ENCODE data around the gene WDR91. TPM values are rescaled to one million over a fixed set of nuclear protein-coding genes. Genes with fewer than 3 reads are reported as not detected.

The WDR91 gene
- total and polyA plus RNA-seq, 3 experiments from 2014 or later: 5.7 to 27.7 (median 25.1) TPM

DNA sequence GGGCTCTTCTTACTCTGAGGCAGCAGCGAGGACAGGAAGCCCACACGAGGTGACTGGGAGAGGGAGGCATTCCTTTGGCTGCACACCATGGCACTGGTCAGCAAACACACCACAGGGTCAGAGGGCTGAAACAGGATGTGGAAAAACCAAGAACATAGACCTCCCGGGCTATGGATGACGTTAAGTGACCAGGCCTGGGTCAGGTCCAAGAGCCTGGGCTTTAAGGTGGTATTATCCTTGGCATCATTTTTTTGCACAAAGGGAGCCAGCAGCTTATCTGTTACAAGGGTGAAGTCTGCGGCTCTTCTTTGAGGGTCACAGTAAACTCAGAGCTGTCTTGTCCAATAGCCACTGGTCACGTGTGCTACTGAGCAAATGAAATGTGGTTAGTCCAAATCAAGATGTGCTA, 7.0 kb downstream of the WDR91 start:
- H3K36me3 Mint-ChIP-seq: peaks cover 4 to 76% (median 23%) of the 10 kb centered on the region in 3 donors
- POLR2A ChIA-PET: no interaction called here

DNA sequence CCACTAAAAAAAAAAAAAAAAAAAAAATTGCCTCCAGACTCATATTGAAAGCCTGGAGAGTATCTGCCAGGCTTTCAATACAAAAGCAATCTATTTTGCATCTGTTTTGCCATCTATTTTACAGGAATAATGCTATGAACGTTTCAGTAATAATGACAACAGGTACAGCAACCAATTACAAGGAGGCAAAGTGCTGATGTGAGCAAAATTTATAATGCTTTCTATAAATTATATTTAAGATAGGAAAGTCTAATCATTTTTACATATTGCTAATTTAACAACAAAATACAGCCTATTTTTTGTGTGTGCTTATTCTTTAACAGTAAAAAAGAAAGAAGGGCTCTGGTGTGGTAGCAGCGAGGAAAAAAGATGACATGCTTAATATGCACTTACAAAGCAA, 10.0 kb downstream of the WDR91 start:
- peaks cover 33% of the 10 kb centered on the region for H3K36me3 ChIP-seq (ENCODE audit: insufficient read depth, low read length)
- DNase-seq: no peak
- ChIA-PET CTCF (interaction anchor here (1.3 kb wide), 1 partner anchor 10 kb away, joined by 4 read pairs; the partner anchor contains the start of gene WDR91), POLR2A (no interaction called here)
- no peaks in the 10 kb centered on the region for H3K27me3 ChIP-seq (ENCODE audit: insufficient read depth, low read length, poor library complexity, severe bottlenecking)
- H3K4me1 ChIP-seq (ENCODE audit: insufficient read depth, low read length): no peaks in the 10 kb centered on the region
- Mint-ChIP-seq H3K9me3 (no peaks in the 10 kb centered on the region), H3K4me3 (no peak overlapping the region), H3K4me1 (peaks cover 12 to 41% (median 19%) of the 10 kb centered on the region in 3 donors), H3K27ac (no peak overlapping the region), H3K36me3 (peaks cover 4 to 91% (median 27%) of the 10 kb centered on the region in 3 donors), H3K27me3 (no peaks in the 10 kb centered on the region)
- H3K27ac ChIP-seq (ENCODE audit: low read depth, low read length): no peak overlapping the region
- no peak overlapping the region for H3K4me3 ChIP-seq (ENCODE audit: low read length)
- no peaks in the 10 kb centered on the region for H3K9me3 ChIP-seq (ENCODE audit: low read length)

More for the DNA sequence above, 7.0 kb downstream of the WDR91 start:
- Mint-ChIP-seq H3K4me3 (no peak overlapping the region), H3K9me3 (no peaks in the 10 kb centered on the region), H3K27me3 (no peaks in the 10 kb centered on the region), H3K4me1 (peaks cover 25 to 66% (median 40%) of the 10 kb centered on the region in 3 donors), H3K27ac (no peak overlapping the region)
- H3K27ac ChIP-seq (ENCODE audit: low read depth, low read length): no peak overlapping the region
- peaks cover 27% of the 10 kb centered on the region for H3K36me3 ChIP-seq (ENCODE audit: insufficient read depth, low read length)
- H3K27me3 ChIP-seq (ENCODE audit: insufficient read depth, low read length, poor library complexity, severe bottlenecking): no peaks in the 10 kb centered on the region
- H3K9me3 ChIP-seq (ENCODE audit: low read length): no peaks in the 10 kb centered on the region
- CTCF ChIA-PET: no interaction called here
- H3K4me3 ChIP-seq (ENCODE audit: low read length): no peak overlapping the region
- peaks cover 9% of the 10 kb centered on the region for H3K4me1 ChIP-seq (ENCODE audit: insufficient read depth, low read length)
- DNase-seq: no peak

DNA sequence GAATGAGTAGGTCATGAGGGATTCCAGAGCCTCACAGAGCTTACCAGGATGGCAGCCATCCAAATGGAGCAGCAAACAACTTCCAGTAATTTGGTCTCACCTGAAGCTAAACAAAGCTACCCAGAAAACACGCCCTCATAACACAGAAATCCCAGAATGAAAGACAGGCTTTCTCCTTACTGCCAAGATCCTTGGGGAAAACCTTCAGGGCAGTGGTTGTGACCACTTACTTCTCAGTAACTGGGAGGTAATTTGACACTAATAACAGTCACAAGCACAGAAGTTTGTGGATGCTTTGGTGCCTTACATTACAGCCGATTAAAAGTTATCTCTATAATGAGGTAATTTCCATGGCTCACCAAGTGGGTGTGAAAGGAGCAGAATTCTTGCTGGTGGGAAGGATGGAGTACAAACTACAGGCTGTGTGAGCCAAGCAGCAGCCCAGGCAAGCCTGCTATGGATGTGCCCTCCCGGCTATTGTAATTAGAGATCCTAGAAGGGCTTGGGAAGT, 10.4 kb downstream of the WDR91 start:
- Histone ChIP-seq H3K27ac (ENCODE audit: low read depth, low read length) (no peak overlapping the region), H3K27me3 (ENCODE audit: insufficient read depth, low read length, poor library complexity, severe bottlenecking) (no peaks in the 10 kb centered on the region), H3K4me3 (ENCODE audit: low read length) (no peak overlapping the region), H3K4me1 (ENCODE audit: insufficient read depth, low read length) (no peaks in the 10 kb centered on the region), H3K36me3 (ENCODE audit: insufficient read depth, low read length) (peaks cover 33% of the 10 kb centered on the region), H3K9me3 (ENCODE audit: low read length) (no peaks in the 10 kb centered on the region)
- Mint-ChIP-seq H3K27me3 (no peaks in the 10 kb centered on the region), H3K36me3 (peaks cover 4 to 91% (median 25%) of the 10 kb centered on the region in 3 donors), H3K4me1 (peaks cover 12 to 40% (median 19%) of the 10 kb centered on the region in 3 donors), H3K4me3 (no peak overlapping the region), H3K27ac (peak overlapping the region in 1 of 8 donors; percentile 65), H3K9me3 (no peaks in the 10 kb centered on the region)
- POLR2A ChIA-PET: no interaction called here
- DNase-seq: no peak
- CTCF ChIA-PET: interaction anchor here (1.3 kb wide), 1 partner anchor 10 kb away, joined by 4 read pairs; the partner anchor contains the start of gene WDR91

DNA sequence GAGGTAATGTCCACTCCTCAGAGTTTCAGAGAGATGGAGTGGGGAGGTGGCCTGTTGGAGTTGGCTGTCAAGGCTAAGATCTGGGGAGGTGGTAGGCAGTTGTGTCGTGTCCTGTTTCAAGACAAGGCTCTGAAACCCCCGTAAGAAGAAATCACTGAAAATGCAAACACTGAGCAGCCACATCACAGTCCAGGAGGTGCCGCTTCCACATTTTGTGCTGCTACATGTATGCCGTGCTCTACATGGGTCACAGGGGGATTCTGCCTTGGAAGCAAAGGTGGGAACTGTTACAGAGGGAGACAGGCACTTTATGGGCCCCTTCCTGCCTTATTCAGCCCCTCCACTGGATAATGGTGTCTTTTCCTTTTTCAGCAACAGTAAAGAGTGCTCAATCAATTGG, 11.9 kb downstream of the WDR91 start:
- H3K36me3 ChIP-seq (ENCODE audit: insufficient read depth, low read length): peaks cover 35% of the 10 kb centered on the region
- POLR2A ChIA-PET: no interaction called here
- H3K27ac Mint-ChIP-seq: no peak overlapping the region

DNA sequence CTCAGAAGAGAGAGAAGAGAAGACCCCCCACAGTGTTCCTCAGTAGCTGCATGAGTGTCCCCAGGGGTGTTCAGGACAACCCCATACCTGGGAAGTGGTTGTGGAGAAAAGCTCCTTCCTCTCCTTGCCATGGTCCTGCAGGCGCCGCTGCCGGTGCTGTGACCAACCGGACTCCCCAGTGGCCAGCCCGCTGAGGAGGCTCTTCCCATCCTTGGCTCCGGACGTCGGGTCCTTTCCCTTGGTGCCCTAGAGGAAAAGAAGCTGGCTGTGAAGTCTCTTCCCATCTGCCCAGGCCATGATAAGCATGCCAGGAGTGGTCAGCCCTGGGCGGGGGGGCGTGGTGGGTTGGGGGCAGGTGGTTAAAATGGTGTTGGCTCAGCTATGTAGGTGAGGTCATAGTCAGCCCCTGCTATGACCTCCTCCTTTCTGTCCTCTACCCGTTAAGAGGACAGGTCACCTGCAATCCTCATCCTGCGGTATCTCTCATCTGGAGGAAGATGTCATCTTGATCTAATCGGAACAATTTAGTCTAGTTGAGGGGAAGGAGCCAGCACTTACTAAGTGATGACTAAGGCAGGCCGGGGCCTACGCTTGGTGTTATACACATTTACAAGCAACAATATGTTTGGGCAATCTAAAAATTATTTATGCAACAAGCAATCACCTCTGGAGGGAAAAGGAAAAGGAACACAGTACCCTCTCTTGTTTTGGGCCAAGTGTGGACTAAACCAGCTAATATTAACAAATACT, 13.2 kb downstream of the WDR91 start:
- Mint-ChIP-seq H3K27ac (no peak overlapping the region), H3K27me3 (no peaks in the 10 kb centered on the region), H3K4me1 (peaks cover 5 to 24% (median 13%) of the 10 kb centered on the region in 3 donors), H3K36me3 (peaks cover 8 to 95% (median 30%) of the 10 kb centered on the region in 3 donors), H3K9me3 (no peaks in the 10 kb centered on the region), H3K4me3 (no peak overlapping the region)
- CTCF ChIA-PET: interaction anchor here (0.9 to 1.2 kb wide), 2 partner anchors 10 to 13 kb away, joined by 3 read pairs; partner anchors contain the start of gene WDR91
- POLR2A ChIA-PET: interaction anchor here (0.7 kb wide), 1 partner anchor 10 kb away, joined by 3 read pairs; no protein-coding TSS in a partner anchor
- no peak overlapping the region for H3K27ac ChIP-seq (ENCODE audit: low read depth, low read length)
- no peaks in the 10 kb centered on the region for H3K4me1 ChIP-seq (ENCODE audit: insufficient read depth, low read length)
- H3K9me3 ChIP-seq (ENCODE audit: low read length): no peaks in the 10 kb centered on the region
- no peak overlapping the region for H3K4me3 ChIP-seq (ENCODE audit: low read length)
- DNase-seq: no peak
- no peaks in the 10 kb centered on the region for H3K27me3 ChIP-seq (ENCODE audit: insufficient read depth, low read length, poor library complexity, severe bottlenecking)
- H3K36me3 ChIP-seq (ENCODE audit: insufficient read depth, low read length): peaks cover 22% of the 10 kb centered on the region

More for the DNA sequence above, 11.9 kb downstream of the WDR91 start:
- Mint-ChIP-seq H3K27me3 (no peaks in the 10 kb centered on the region), H3K4me3 (no peak overlapping the region), H3K4me1 (peaks cover 11 to 32% (median 19%) of the 10 kb centered on the region in 3 donors), H3K36me3 (peaks cover 4 to 94% (median 25%) of the 10 kb centered on the region in 3 donors), H3K9me3 (no peaks in the 10 kb centered on the region)
- H3K27ac ChIP-seq (ENCODE audit: low read depth, low read length): no peak overlapping the region
- no peaks in the 10 kb centered on the region for H3K9me3 ChIP-seq (ENCODE audit: low read length)
- no peak overlapping the region for H3K4me3 ChIP-seq (ENCODE audit: low read length)
- no peaks in the 10 kb centered on the region for H3K4me1 ChIP-seq (ENCODE audit: insufficient read depth, low read length)
- DNase-seq: no peak
- CTCF ChIA-PET: no interaction called here
- no peaks in the 10 kb centered on the region for H3K27me3 ChIP-seq (ENCODE audit: insufficient read depth, low read length, poor library complexity, severe bottlenecking)

DNA sequence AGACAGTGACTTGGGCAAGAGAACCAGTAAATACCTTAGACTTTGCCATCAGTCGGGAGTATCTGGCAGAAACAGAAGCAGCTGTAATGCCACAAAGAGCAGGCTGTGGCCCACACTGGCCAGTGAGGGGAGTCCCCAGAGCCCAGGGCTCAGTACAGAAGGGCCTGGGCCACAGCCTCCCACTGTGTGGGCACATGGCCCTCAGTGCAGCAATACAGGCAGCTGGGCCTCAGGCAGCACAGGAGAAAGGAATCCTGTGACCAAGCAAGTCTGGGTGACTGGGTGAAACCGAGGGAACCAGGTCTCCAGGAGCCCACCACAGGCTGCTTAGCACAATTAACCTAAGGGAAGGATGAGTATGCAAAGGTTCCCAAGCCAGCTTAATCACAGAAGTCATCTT, 14.0 kb downstream of the WDR91 start:
- CTCF ChIA-PET: no interaction called here
- no peaks in the 10 kb centered on the region for H3K9me3 ChIP-seq (ENCODE audit: low read length)
- H3K4me1 ChIP-seq (ENCODE audit: insufficient read depth, low read length): no peaks in the 10 kb centered on the region
- H3K4me1 Mint-ChIP-seq: peaks cover 3 to 17% (median 7%) of the 10 kb centered on the region in 3 donors
- H3K27me3 Mint-ChIP-seq: no peaks in the 10 kb centered on the region
- no peak overlapping the region for H3K4me3 ChIP-seq (ENCODE audit: low read length)
- no peak for DNase-seq
- no peaks in the 10 kb centered on the region for H3K27me3 ChIP-seq (ENCODE audit: insufficient read depth, low read length, poor library complexity, severe bottlenecking)
- no peak overlapping the region for H3K4me3 Mint-ChIP-seq
- no peak overlapping the region for H3K27ac Mint-ChIP-seq
- POLR2A ChIA-PET: no interaction called here
- H3K9me3 Mint-ChIP-seq: no peaks in the 10 kb centered on the region
- peaks cover 22% of the 10 kb centered on the region for H3K36me3 ChIP-seq (ENCODE audit: insufficient read depth, low read length)
- no peak overlapping the region for H3K27ac ChIP-seq (ENCODE audit: low read depth, low read length)
- peaks cover 8 to 95% (median 31%) of the 10 kb centered on the region in 3 donors for H3K36me3 Mint-ChIP-seq

DNA sequence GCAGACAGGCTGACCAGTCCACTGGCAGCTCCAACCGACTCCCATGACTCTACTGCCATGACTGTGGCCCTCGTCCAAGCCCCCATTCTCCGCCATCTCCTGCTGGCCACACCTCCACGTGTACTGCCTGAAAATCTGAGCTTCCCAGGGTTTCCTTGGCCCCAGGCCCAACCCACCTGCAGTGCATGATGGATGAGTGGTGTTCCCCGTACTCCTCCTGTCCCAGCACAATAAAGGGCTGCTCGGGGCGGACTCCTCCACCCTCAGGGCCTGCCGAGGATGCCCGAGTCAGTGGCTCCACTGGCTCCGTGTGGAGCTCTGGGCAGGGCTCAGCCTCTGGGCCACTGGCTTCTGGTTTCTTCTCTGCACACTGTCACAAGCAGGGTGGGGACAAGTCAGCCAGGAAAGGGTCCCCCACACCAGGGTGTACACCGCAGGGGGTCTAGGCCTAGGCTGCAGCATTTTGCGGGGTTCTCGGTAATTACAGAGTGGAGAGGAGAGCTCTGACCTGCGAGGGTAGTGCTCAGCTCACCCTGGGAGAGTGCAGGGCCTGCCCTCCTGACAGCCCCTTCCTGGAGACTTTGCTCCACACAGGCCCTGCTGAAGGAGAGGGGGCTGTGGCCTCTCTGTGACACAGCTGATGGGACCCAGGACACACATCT, 15.2 kb downstream of the WDR91 start:
- Histone ChIP-seq H3K27me3 (ENCODE audit: insufficient read depth, low read length, poor library complexity, severe bottlenecking) (no peaks in the 10 kb centered on the region), H3K27ac (ENCODE audit: low read depth, low read length) (no peak overlapping the region), H3K9me3 (ENCODE audit: low read length) (no peaks in the 10 kb centered on the region), H3K4me1 (ENCODE audit: insufficient read depth, low read length) (no peaks in the 10 kb centered on the region), H3K36me3 (ENCODE audit: insufficient read depth, low read length) (peaks cover 20% of the 10 kb centered on the region), H3K4me3 (ENCODE audit: low read length) (no peak overlapping the region)
- POLR2A ChIA-PET: no interaction called here
- no peaks in the 10 kb centered on the region for H3K27me3 Mint-ChIP-seq
- H3K4me1 Mint-ChIP-seq: peaks cover 0 to 8% (median 0%) of the 10 kb centered on the region in 3 donors
- peak overlapping the region in 1 of 8 donors; percentile 91 for H3K27ac Mint-ChIP-seq
- CTCF ChIA-PET: no interaction called here
- no peak overlapping the region for H3K4me3 Mint-ChIP-seq
- H3K9me3 Mint-ChIP-seq: no peaks in the 10 kb centered on the region
- DNase-seq: no peak
- H3K36me3 Mint-ChIP-seq: peaks cover 4 to 96% (median 32%) of the 10 kb centered on the region in 3 donors

DNA sequence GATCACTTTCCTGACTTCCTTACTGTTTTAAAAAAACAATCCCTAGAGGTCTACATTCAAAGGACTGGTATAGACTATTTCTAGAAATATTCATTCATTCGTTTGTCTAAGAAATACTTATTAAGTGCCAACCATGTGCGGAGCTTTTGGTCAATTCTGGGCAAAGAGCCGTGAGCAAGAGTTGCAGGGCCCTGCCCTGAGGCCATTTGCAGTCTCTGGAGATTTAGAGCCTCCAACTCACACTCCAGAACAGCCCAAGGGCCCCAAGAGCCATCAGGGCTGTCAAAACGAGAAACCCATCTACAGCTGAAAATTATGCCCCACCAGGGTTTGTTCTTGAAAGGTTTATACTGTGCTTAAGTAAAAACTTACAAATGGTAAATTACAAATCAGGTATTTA, 16.2 kb downstream of the WDR91 start:
- CTCF ChIA-PET: no interaction called here
- Histone ChIP-seq H3K4me3 (ENCODE audit: low read length) (no peak overlapping the region), H3K27ac (ENCODE audit: low read depth, low read length) (no peak overlapping the region), H3K36me3 (ENCODE audit: insufficient read depth, low read length) (peaks cover 13% of the 10 kb centered on the region), H3K27me3 (ENCODE audit: insufficient read depth, low read length, poor library complexity, severe bottlenecking) (no peaks in the 10 kb centered on the region), H3K9me3 (ENCODE audit: low read length) (no peaks in the 10 kb centered on the region), H3K4me1 (ENCODE audit: insufficient read depth, low read length) (no peaks in the 10 kb centered on the region)
- no peak overlapping the region for H3K4me3 Mint-ChIP-seq
- POLR2A ChIA-PET: interaction anchor here (1.2 kb wide), 1 partner anchor 14 kb away, joined by 3 read pairs; no protein-coding TSS in a partner anchor
- no peaks in the 10 kb centered on the region for H3K27me3 Mint-ChIP-seq
- H3K36me3 Mint-ChIP-seq: peaks cover 4 to 96% (median 38%) of the 10 kb centered on the region in 3 donors
- no peak overlapping the region for H3K27ac Mint-ChIP-seq
- no peaks in the 10 kb centered on the region for H3K9me3 Mint-ChIP-seq
- H3K4me1 Mint-ChIP-seq: no peaks in the 10 kb centered on the region
- no peak for DNase-seq

All from CD8-positive, alpha-beta memory T cell (primary cell).